ENCODE data around the gene ZSCAN5A. TPM values are rescaled to one million over a fixed set of nuclear protein-coding genes. Genes with fewer than 3 reads are reported as not detected.

The ZSCAN5A gene
- total and polyA plus RNA-seq, 10 of the 15 experiments (the other 5 are each of a cell fraction or from before 2014, with no cell fraction given): 5.5 to 12.0 (median 8.7) TPM

GRCh38 chr19:56294549-56294948, 20.1 kb downstream of the ZSCAN5A start:
- Histone ChIP-seq H4K20me1 (ENCODE audit: control insufficient read depth, insufficient read depth) (no peaks in the 10 kb centered on the region), H3K27ac (ENCODE audit: control insufficient read depth, insufficient read depth) (no peak overlapping the region), H3K36me3 (ENCODE audit: control insufficient read depth in 2 of 2, insufficient read depth in 2 of 2, low read length in 1 of 2) (peaks cover 0 to 5% of the 10 kb centered on the region in 2 experiments; a peak in 1 of 4 replicates), H3K79me2 (ENCODE audit: control insufficient read depth, insufficient read depth, low read length) (no peaks in the 10 kb centered on the region), H3K4me2 (ENCODE audit: control insufficient read depth, insufficient read depth) (no peak overlapping the region), H2AFZ (ENCODE audit: control insufficient read depth, low read depth, low read length) (no peak overlapping the region), H3K9me3 (replicated peaks; ENCODE audit: control insufficient read depth, insufficient read depth, low read length) (no peaks in the 10 kb centered on the region), H3K9ac (ENCODE audit: control insufficient read depth, insufficient read depth, low read length) (no peak overlapping the region), H3K4me1 (ENCODE audit: control insufficient read depth, insufficient read depth, low read length) (no peaks in the 10 kb centered on the region), H3K27me3 (replicated peaks in 1 of 2; ENCODE audit: control insufficient read depth in 2 of 2, insufficient read depth in 2 of 2, low read length in 1 of 2) (no peaks in the 10 kb centered on the region), H3K4me3 (no peak overlapping the region)
- intact Hi-C loops (cut with micrococcal nuclease; ENCODE audit: unreplicated experiment): no loop called here
- DNase-seq (ENCODE audit: low read depth, low spot score) (no peak), FAIRE-seq (no peak), ATAC-seq (no peak)
- 97% methylated on average over 4 of the region's 4 CpGs for WGBS (ENCODE audit: insufficient coverage, insufficient replicate concordance, low lambda C conversion rate, missing lambda C conversion rate)
- POLR2A ChIA-PET: no interaction called here
- CTCF ChIA-PET: no interaction called here
- BruUV-seq (replicated peaks): no TSS peak
- in situ Hi-C loops (cut with MboI): no loop called here
- RAD21 ChIA-PET (ENCODE audit: unreplicated experiment): no interaction called here
- TF ChIP-seq TCF12 (IDR thresholded peaks at IDR 0.05; ENCODE audit: low read depth, low read length) (no peak), ZBTB40 (IDR thresholded peaks at IDR 0.05; ENCODE audit: borderline replicate concordance) (peak; percentile 73)
- SMC1A ChIA-PET (ENCODE audit: uncharacterized antibody, unreplicated experiment): no interaction called here

GRCh38 chr19:56291867-56292266, 22.8 kb downstream of the ZSCAN5A start:
- RAD21 ChIA-PET (ENCODE audit: unreplicated experiment): no interaction called here

More at GRCh38 chr19:56291867-56292266, 22.8 kb downstream of the ZSCAN5A start:
- intact Hi-C loops (cut with micrococcal nuclease; ENCODE audit: unreplicated experiment): no loop called here
- H3K27me3 ChIP-seq (replicated peaks in 1 of 2; ENCODE audit: control insufficient read depth in 2 of 2, insufficient read depth in 2 of 2, low read length in 1 of 2): no peaks in the 10 kb centered on the region
- H3K4me1 ChIP-seq (ENCODE audit: control insufficient read depth, insufficient read depth, low read length): no peaks in the 10 kb centered on the region
- TF ChIP-seq HDAC6 (IDR thresholded peaks at IDR 0.05; ENCODE audit: unreplicated experiment): no peak
- TF ChIP-seq SREBF2 (IDR thresholded peaks at IDR 0.05; ENCODE audit: low read length): no peak
- TF ChIP-seq CREB1 (IDR thresholded peaks at IDR 0.05; ENCODE audit: low read depth): no peak
- no peak for TF ChIP-seq CBX3 (IDR thresholded peaks at IDR 0.05; ENCODE audit: borderline replicate concordance, low read depth)
- TF ChIP-seq MEF2B (IDR thresholded peaks at IDR 0.05; ENCODE audit: partially characterized antibody, poor library complexity, severe bottlenecking): no peak
- 100% methylated on average over 6 of the region's 6 CpGs for WGBS (ENCODE audit: insufficient coverage, insufficient replicate concordance, low lambda C conversion rate, missing lambda C conversion rate)
- H3K79me2 ChIP-seq (ENCODE audit: control insufficient read depth, insufficient read depth, low read length): no peaks in the 10 kb centered on the region
- peaks cover 0 to 5% of the 10 kb centered on the region in 2 experiments; a peak in 1 of 4 replicates for H3K36me3 ChIP-seq (ENCODE audit: control insufficient read depth in 2 of 2, insufficient read depth in 2 of 2, low read length in 1 of 2)
- H3K4me2 ChIP-seq (ENCODE audit: control insufficient read depth, insufficient read depth): no peak overlapping the region
- no peaks in the 10 kb centered on the region for H3K9me3 ChIP-seq (replicated peaks; ENCODE audit: control insufficient read depth, insufficient read depth, low read length)
- no peak overlapping the region for H3K27ac ChIP-seq (ENCODE audit: control insufficient read depth, insufficient read depth)
- ChIA-PET SMC1A (ENCODE audit: uncharacterized antibody, unreplicated experiment) (interaction anchor here (1.1 kb wide), 1 partner anchor 26 kb away, joined by 3 read pairs; no protein-coding TSS in a partner anchor), POLR2A (no interaction called here), CTCF (no interaction called here)
- no TSS peak for BruUV-seq (replicated peaks)
- no peak overlapping the region for H2AFZ ChIP-seq (ENCODE audit: control insufficient read depth, low read depth, low read length)
- in situ Hi-C loops (cut with MboI): no loop called here
- FAIRE-seq (no peak), DNase-seq (ENCODE audit: low read depth, low spot score) (no peak), ATAC-seq (no peak)
- no peak overlapping the region for H3K4me3 ChIP-seq
- H4K20me1 ChIP-seq (ENCODE audit: control insufficient read depth, insufficient read depth): no peaks in the 10 kb centered on the region
- H3K9ac ChIP-seq (ENCODE audit: control insufficient read depth, insufficient read depth, low read length): no peak overlapping the region

All from GM12878 (cell line).